HepG2 (cell line): ENCODE measurements around the gene ENTPD2. TPM values are rescaled to one million over a fixed set of nuclear protein-coding genes. Genes with fewer than 3 reads are reported as not detected.

ENCODE experiments used
- ARNT2 ChIP-seq: sonication (generic); formaldehyde crosslinking; IDR thresholded peaks from 2 replicates; pipeline ENCODE4 v1.8.0; 2022; ENCODE audit warnings: mild to moderate bottlenecking, low read depth, missing genetic modification reagents, moderate library complexity
- BRCA1 ChIP-seq: sonication (generic); formaldehyde crosslinking; IDR thresholded peaks from 2 replicates; pipeline ENCODE4 v1.4.0; 2020; ENCODE audit warnings: missing genetic modification reagents
- CCDC6 ChIP-seq: sonication (generic); formaldehyde crosslinking; IDR thresholded peaks from 2 replicates; pipeline ENCODE4 v1.8.1; 2022; ENCODE audit warnings: mild to moderate bottlenecking, missing genetic modification reagents, moderate library complexity
- CHD4 ChIP-seq: fragments of 200-600 bp; sonication (generic); IDR thresholded peaks from 2 replicates; pipeline ENCODE4 v1.7.0; 2017; ENCODE audit warnings: mild to moderate bottlenecking, low read length, borderline replicate concordance
- DNMT1 ChIP-seq: sonication (generic); formaldehyde crosslinking; IDR thresholded peaks from 2 replicates; pipeline ENCODE4 v1.5.1; 2020; ENCODE audit warnings: mild to moderate bottlenecking, missing genetic modification reagents
- FOXO1 ChIP-seq: sonication (generic); formaldehyde crosslinking; IDR thresholded peaks from 2 replicates; pipeline ENCODE4 v1.4.0; 2020; ENCODE audit warnings: missing genetic modification reagents
- HIVEP1 ChIP-seq: sonication (generic); formaldehyde crosslinking; IDR thresholded peaks from 2 replicates; pipeline ENCODE4 v1.4.0; 2020; ENCODE audit warnings: mild to moderate bottlenecking, missing genetic modification reagents
- HOXA3 ChIP-seq: sonication (generic); formaldehyde crosslinking; IDR thresholded peaks from 2 replicates; pipeline ENCODE4 v1.5.0; 2020; ENCODE audit warnings: missing genetic modification reagents
- HOXA5 ChIP-seq: sonication (generic); formaldehyde crosslinking; IDR thresholded peaks from 2 replicates; pipeline ENCODE4 v1.4.0; 2020; ENCODE audit warnings: missing genetic modification reagents
- MED1 ChIP-seq: sonication (generic); formaldehyde crosslinking; IDR thresholded peaks from 2 replicates; pipeline ENCODE4 v1.4.0; 2020; ENCODE audit warnings: missing genetic modification reagents
- MTA3 ChIP-seq: sonication (generic); formaldehyde crosslinking; IDR thresholded peaks from 2 replicates; pipeline ENCODE4 v1.4.0; 2020; ENCODE audit warnings: missing genetic modification reagents
- MXI1 ChIP-seq: IDR thresholded peaks from 3 replicates; pipeline ENCODE4 v1.6.1; 2012; ENCODE audit warnings: low read depth, low read length, inconsistent platforms, borderline replicate concordance
- NBN ChIP-seq: fragments of 450-650 bp; conservative IDR thresholded peaks from 2 replicates; pipeline ENCODE4 v1.6.1; 2017
- NFYC ChIP-seq: IDR thresholded peaks from 2 replicates; pipeline ENCODE4 v1.6.1; 2016; ENCODE audit warnings: missing genetic modification reagents, missing compliant biosample characterization
- PAX8 ChIP-seq: sonication (generic); formaldehyde crosslinking; IDR thresholded peaks from 2 replicates; pipeline ENCODE4 v1.8.0; 2022; ENCODE audit warnings: mild to moderate bottlenecking, missing genetic modification reagents, borderline replicate concordance
- RBAK ChIP-seq: sonication (generic); formaldehyde crosslinking; IDR thresholded peaks from 2 replicates; pipeline ENCODE4 v1.5.1; 2020; ENCODE audit warnings: mild to moderate bottlenecking, missing genetic modification reagents
- SPEN ChIP-seq: sonication (generic); formaldehyde crosslinking; IDR thresholded peaks from 2 replicates; pipeline ENCODE4 v1.5.1; 2020; ENCODE audit warnings: low read depth, mild to moderate bottlenecking, missing genetic modification reagents
- TAF1 ChIP-seq: sonication (generic); formaldehyde crosslinking; IDR thresholded peaks from 2 replicates; pipeline ENCODE4 v1.4.0; 2020; ENCODE audit warnings: missing genetic modification reagents
- ZMAT3 ChIP-seq: sonication (generic); formaldehyde crosslinking; conservative IDR thresholded peaks from 2 replicates; pipeline ENCODE4 v1.7.0; 2021; ENCODE audit warnings: missing genetic modification reagents
- ZNF12 ChIP-seq: sonication (generic); formaldehyde crosslinking; IDR thresholded peaks from 2 replicates; pipeline ENCODE4 v1.5.0; 2020; ENCODE audit warnings: missing genetic modification reagents
- ZNF225 ChIP-seq: sonication (generic); formaldehyde crosslinking; IDR thresholded peaks from 2 replicates; pipeline ENCODE4 v1.4.0; 2020; ENCODE audit warnings: mild to moderate bottlenecking, missing genetic modification reagents
- ZNF232 ChIP-seq: sonication (generic); formaldehyde crosslinking; IDR thresholded peaks from 2 replicates; pipeline ENCODE4 v1.4.0; 2020; ENCODE audit warnings: missing genetic modification reagents, borderline replicate concordance
- ZNF235 ChIP-seq: sonication (generic); formaldehyde crosslinking; IDR thresholded peaks from 2 replicates; pipeline ENCODE4 v1.8.1; 2023; ENCODE audit warnings: mild to moderate bottlenecking, missing genetic modification reagents, borderline replicate concordance
- ZNF296 ChIP-seq: sonication (generic); formaldehyde crosslinking; conservative IDR thresholded peaks from 2 replicates; pipeline ENCODE4 v1.5.0; 2020; ENCODE audit warnings: mild to moderate bottlenecking, missing genetic modification reagents
- ZNF557 ChIP-seq: sonication (generic); formaldehyde crosslinking; IDR thresholded peaks from 2 replicates; pipeline ENCODE4 v1.4.0; 2020; ENCODE audit warnings: missing genetic modification reagents
- ZNF567 ChIP-seq: sonication (generic); formaldehyde crosslinking; IDR thresholded peaks from 2 replicates; pipeline ENCODE4 v1.8.1; 2023; ENCODE audit warnings: mild to moderate bottlenecking, missing genetic modification reagents, borderline replicate concordance
- ZNF761 ChIP-seq: sonication (generic); formaldehyde crosslinking; conservative IDR thresholded peaks from 2 replicates; pipeline ENCODE4 v1.4.0; 2020; ENCODE audit warnings: mild to moderate bottlenecking, missing genetic modification reagents
- ZNF83 ChIP-seq: sonication (generic); formaldehyde crosslinking; IDR thresholded peaks from 2 replicates; pipeline ENCODE4 v1.4.0; 2020; ENCODE audit warnings: missing genetic modification reagents, mild to moderate bottlenecking, borderline replicate concordance
- polyA plus RNA-seq, 8 experiments: library from polyadenylated mRNA; depleted of rRNA in 3 of 8; stranded (reverse) in 7 of 8; unstranded in 1 of 8; fragments of >200 nt; fragmentation: Illumina TruSeq in 4 of 8; extraction: Trizol in 4 of 8; gene quantifications; 2 replicates each; pipeline versions ENCODE4 v1.2.1 to v1.2.3, GENCODE V29; 2011 to 2016; ENCODE audit warnings: low read depth in 4 of 8, missing spikeins in 1 of 8, mixed read lengths in 1 of 8; ENCODE audit not compliant: insufficient read depth in 1 of 8
- total RNA-seq, 5 experiments: library from RNA; depleted of rRNA; stranded (reverse); fragments of >200 nt; fragmentation: Illumina TruSeq; extraction: Trizol; gene quantifications; 2 replicates each; pipeline ENCODE4 v1.2.3, GENCODE V29; 2016; ENCODE audit warnings: low read depth in 1 of 5
- TF ChIP-seq, protein P1 (sequence below): sonication (generic); formaldehyde crosslinking; IDR thresholded peaks from 2 replicates; pipeline ENCODE4 v1.5.0; 2020; ENCODE audit warnings: missing genetic modification reagents
- TF ChIP-seq, protein P2 (sequence below): sonication (generic); formaldehyde crosslinking; IDR thresholded peaks from 2 replicates; pipeline ENCODE4 v1.8.1; 2022; ENCODE audit warnings: mild to moderate bottlenecking, missing genetic modification reagents
- TF ChIP-seq, protein P3 (sequence below): sonication (generic); formaldehyde crosslinking; IDR thresholded peaks from 2 replicates; pipeline ENCODE4 v1.4.0; 2020; ENCODE audit warnings: mild to moderate bottlenecking, missing genetic modification reagents

Gene ENTPD2
- total and polyA plus RNA-seq, 2 of the 13 experiments (the other 11 are each of a cell fraction or from before 2014, with no cell fraction given): 0.95 to 3.2 TPM

DNA sequence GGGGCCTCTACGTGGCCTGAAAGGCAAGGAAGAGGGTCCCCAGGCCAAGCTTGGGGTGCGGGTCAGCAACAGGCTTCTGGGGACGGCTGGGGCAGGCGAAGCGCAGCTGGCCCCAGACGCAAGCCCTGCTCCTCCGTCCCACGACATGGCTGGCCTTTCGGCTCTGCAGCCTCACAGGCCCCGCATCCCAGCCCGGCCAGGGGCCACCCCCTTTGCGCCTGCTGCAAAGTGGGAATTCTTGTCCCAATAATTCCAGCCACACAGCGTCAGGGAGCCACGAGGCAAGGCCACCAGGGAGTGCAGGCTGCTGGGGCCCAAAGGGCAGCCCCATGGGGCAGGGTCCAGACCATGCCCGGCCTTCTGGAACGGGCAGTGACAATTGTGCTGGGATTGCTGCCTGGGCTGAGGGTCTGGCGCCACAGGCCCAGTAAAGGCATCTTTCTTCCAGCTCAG, 1.1 kb upstream of the ENTPD2 start (continued):
- TF ChIP-seq, protein P1, sequence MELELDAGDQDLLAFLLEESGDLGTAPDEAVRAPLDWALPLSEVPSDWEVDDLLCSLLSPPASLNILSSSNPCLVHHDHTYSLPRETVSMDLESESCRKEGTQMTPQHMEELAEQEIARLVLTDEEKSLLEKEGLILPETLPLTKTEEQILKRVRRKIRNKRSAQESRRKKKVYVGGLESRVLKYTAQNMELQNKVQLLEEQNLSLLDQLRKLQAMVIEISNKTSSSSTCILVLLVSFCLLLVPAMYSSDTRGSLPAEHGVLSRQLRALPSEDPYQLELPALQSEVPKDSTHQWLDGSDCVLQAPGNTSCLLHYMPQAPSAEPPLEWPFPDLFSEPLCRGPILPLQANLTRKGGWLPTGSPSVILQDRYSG (CRISPR knock-in tag): no peak
- TF ChIP-seq ZNF225 (CRISPR knock-in tag) (0 out of 2 replicates have a peak, but pooled peaks have one; percentile 31), CCDC6 (CRISPR knock-in tag) (0 out of 2 replicates have a peak, but pooled peaks have one; percentile 18), ZNF12 (no peak), RBAK (CRISPR knock-in tag) (no peak), MXI1 (0 out of 3 replicates have a peak, but pooled peaks have one; percentile 38), ZNF232 (0 out of 2 replicates have a peak, but pooled peaks have one; percentile 55), ZMAT3 (CRISPR knock-in tag) (no peak; the same call in 1 of the 2 replicates), FOXO1 (CRISPR knock-in tag) (0 out of 2 replicates have a peak, but pooled peaks have one; percentile 35), SPEN (CRISPR knock-in tag) (0 out of 2 replicates have a peak, but pooled peaks have one; percentile 8), BRCA1 (CRISPR knock-in tag) (peak; percentile 66; the same call in 1 of the 2 replicates), DNMT1 (no peak), NBN (no peak), CHD4 (no peak), TAF1 (CRISPR knock-in tag) (no peak; the same call in 1 of the 2 replicates), HIVEP1 (CRISPR knock-in tag) (0 out of 2 replicates have a peak, but pooled peaks have one; percentile 29), ZNF83 (peak; percentile 27; the same call in 1 of the 2 replicates), ZNF296 (CRISPR knock-in tag) (peak; percentile 4; the same call in 1 of the 2 replicates), MED1 (CRISPR knock-in tag) (peak; percentile 7; the same call in 1 of the 2 replicates), ZNF761 (CRISPR knock-in tag) (no peak), ARNT2 (CRISPR knock-in tag) (no peak), ZNF557 (CRISPR knock-in tag) (no peak), PAX8 (no peak), MTA3 (CRISPR knock-in tag) (no peak), HOXA5 (no peak), ZNF235 (CRISPR knock-in tag) (no peak), HOXA3 (CRISPR knock-in tag) (peak; percentile 27; the same call in 1 of the 2 replicates), NFYC (no peak), ZNF567 (no peak)
- TF ChIP-seq, protein P2, sequence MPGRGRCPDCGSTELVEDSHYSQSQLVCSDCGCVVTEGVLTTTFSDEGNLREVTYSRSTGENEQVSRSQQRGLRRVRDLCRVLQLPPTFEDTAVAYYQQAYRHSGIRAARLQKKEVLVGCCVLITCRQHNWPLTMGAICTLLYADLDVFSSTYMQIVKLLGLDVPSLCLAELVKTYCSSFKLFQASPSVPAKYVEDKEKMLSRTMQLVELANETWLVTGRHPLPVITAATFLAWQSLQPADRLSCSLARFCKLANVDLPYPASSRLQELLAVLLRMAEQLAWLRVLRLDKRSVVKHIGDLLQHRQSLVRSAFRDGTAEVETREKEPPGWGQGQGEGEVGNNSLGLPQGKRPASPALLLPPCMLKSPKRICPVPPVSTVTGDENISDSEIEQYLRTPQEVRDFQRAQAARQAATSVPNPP (CRISPR knock-in tag): no peak
- TF ChIP-seq, protein P3, sequence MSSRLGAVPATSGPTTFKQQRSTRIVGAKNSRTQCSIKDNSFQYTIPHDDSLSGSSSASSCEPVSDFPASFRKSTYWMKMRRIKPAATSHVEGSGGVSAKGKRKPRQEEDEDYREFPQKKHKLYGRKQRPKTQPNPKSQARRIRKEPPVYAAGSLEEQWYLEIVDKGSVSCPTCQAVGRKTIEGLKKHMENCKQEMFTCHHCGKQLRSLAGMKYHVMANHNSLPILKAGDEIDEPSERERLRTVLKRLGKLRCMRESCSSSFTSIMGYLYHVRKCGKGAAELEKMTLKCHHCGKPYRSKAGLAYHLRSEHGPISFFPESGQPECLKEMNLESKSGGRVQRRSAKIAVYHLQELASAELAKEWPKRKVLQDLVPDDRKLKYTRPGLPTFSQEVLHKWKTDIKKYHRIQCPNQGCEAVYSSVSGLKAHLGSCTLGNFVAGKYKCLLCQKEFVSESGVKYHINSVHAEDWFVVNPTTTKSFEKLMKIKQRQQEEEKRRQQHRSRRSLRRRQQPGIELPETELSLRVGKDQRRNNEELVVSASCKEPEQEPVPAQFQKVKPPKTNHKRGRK (CRISPR knock-in tag): no peak
